Right atrium auricular region (tissue), 2 donors: ENCODE measurements around the gene C10orf53. TPM values are rescaled to one million over a fixed set of nuclear protein-coding genes. Genes with fewer than 3 reads are reported as not detected.

ENCODE experiments used
- DNase-seq: peaks from one replicate; pipeline ENCODE4 v3.0.0-alpha.2; 2019; ENCODE audit warnings: low spot score
- H3K27ac ChIP-seq, 2 donors: fragments of 200-600 bp; sonication (generic); 1 replicate in 1 of 2; 2 replicates in 1 of 2; pipeline ENCODE4 v1.5.1; 2016 to 2019
- H3K27me3 ChIP-seq, 2 donors: fragments of 200-600 bp; sonication (generic); one replicate each; pipeline versions ENCODE4 v1.5.1 to v1.6.0; 2017 to 2019
- H3K36me3 ChIP-seq: fragments of 200-600 bp; sonication (generic); one replicate; pipeline ENCODE4 v1.5.1; 2016
- H3K4me1 ChIP-seq, 2 donors: fragments of 200-600 bp; sonication (generic); one replicate each; pipeline versions ENCODE4 v1.5.1 to v1.6.0; 2017 to 2019
- H3K4me3 ChIP-seq, 2 donors: fragments of 200-600 bp; sonication (generic); 1 replicate in 1 of 2; 2 replicates in 1 of 2; pipeline ENCODE4 v1.5.1; 2017 to 2019; ENCODE audit warnings: mild to moderate bottlenecking in 1 of 2, moderate library complexity in 1 of 2
- H3K9me3 ChIP-seq, 2 donors: fragments of 200-600 bp; sonication (generic); one replicate each; pipeline ENCODE4 v1.5.1; 2019
- total RNA-seq, 2 donors: library from RNA; depleted of rRNA; stranded (reverse); fragments of >200 nt; gene quantifications; one replicate each; pipeline ENCODE4 v1.1.0, GENCODE V29; 2016
- TF ChIP-seq, protein P1 (sequence below), 2 donors: fragments of 200-600 bp; sonication (generic); IDR thresholded peaks; one replicate each; pipeline ENCODE4 v1.5.1; 2019; ENCODE audit warnings: antibody characterized with exemption in 2 of 2

The C10orf53 gene
- total RNA-seq, 2 donors from 2014 or later: not detected

DNA sequence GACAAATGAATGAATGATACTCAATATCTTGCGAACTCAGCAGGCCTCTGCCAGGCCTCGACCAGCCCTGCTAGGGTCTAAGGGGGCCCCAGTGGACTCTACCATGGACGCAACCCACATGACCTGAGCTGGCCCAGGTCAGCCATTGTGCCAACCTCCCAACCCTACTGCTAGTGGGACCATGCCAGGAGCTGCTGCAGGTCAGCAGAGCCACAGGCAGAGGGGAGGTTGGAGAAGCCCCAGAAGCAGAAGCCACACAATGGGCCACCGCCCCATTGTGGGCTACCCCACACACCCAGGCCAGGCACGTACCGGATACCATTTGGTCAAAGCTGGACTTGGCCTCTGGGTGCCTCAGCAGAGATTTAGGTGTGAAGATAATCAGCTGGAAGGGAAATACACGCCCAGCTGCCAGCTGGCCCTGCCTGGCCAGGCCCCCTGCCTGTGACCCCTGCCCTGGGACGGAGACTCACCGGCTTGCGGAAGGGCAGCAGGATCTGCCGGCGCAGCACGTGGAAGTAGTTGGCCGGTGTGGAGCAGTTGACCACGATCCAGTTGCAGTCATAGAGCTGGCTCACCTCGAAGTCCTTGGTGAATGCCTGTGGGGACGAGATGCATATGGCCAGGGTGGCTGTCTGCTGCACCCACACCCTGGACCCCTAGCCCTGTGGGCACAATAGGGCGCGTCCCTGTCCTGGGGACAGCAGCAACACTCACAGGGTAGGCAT lies 58.2 kb downstream of the C10orf53 start:
- no peak overlapping the region for H3K27ac ChIP-seq
- H3K4me1 ChIP-seq: no peaks in the 10 kb centered on the region
- no peaks in the 10 kb centered on the region for H3K9me3 ChIP-seq
- H3K36me3 ChIP-seq: no peaks in the 10 kb centered on the region
- DNase-seq: peak; percentile 34
- TF ChIP-seq, protein P1, sequence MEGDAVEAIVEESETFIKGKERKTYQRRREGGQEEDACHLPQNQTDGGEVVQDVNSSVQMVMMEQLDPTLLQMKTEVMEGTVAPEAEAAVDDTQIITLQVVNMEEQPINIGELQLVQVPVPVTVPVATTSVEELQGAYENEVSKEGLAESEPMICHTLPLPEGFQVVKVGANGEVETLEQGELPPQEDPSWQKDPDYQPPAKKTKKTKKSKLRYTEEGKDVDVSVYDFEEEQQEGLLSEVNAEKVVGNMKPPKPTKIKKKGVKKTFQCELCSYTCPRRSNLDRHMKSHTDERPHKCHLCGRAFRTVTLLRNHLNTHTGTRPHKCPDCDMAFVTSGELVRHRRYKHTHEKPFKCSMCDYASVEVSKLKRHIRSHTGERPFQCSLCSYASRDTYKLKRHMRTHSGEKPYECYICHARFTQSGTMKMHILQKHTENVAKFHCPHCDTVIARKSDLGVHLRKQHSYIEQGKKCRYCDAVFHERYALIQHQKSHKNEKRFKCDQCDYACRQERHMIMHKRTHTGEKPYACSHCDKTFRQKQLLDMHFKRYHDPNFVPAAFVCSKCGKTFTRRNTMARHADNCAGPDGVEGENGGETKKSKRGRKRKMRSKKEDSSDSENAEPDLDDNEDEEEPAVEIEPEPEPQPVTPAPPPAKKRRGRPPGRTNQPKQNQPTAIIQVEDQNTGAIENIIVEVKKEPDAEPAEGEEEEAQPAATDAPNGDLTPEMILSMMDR (IDR thresholded peaks at IDR 0.05): no peak
- H3K4me3 ChIP-seq: no peak overlapping the region
- H3K27me3 ChIP-seq: no peaks in the 10 kb centered on the region

DNA sequence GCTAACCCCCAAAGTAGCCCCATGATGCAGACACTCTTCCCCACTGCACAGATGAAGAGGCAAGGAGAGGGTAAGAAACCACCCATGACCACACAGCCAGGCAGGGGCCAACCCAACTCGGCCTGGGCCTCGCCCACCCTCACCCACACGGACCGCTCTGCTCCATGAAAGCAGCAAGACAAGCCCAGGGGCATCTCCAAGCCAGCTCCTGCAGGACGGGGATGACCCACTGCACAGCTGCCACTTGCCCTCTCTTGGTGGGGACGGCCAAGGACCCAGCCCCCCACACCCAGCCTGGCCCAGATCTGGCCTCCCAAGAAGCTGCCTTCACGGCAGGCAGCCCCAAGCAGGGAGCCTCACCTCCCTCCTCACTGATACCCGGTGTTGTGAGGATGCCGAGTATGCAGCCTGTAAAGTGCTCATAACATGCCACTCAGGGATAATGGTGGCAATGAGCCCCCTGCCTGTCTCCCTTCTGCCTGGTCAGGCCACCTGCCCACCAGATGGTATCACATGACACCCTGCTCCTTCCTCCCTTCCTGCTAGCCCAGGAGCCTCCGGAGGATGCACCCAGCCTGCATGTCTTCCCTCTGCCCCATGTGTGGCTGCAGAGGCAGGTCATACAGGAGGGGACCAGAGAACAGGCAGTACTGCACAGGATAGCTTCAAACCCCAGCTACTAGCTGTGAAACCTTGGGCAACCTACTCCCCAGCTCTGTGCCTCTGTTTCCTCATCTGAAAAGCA lies 59.3 kb downstream of the C10orf53 start:
- Histone ChIP-seq H3K36me3 (no peaks in the 10 kb centered on the region), H3K27ac (no peak overlapping the region), H3K4me3 (no peak overlapping the region), H3K4me1 (no peaks in the 10 kb centered on the region), H3K27me3 (no peaks in the 10 kb centered on the region), H3K9me3 (no peaks in the 10 kb centered on the region)
- peak; percentile 51 for DNase-seq
- TF ChIP-seq, protein P1 (IDR thresholded peaks at IDR 0.05): no peak

DNA sequence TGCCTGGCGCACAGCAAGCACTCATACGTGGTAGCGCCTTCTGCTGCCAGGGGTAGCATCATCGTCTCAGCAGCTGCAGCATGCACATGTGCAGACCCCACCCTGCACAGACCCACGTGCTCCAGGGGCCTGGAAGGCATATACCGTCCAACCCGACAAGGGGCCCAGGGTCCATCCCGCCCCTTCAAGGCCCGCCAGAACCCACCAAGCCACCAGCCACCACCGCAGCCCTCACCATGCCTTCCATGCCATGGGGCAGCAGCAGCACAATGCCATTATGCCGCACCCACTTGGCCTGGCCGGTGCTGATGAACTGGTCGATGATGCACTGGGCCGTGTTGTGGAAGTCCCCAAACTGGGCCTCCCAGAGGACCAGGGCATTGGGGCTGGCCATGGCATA lies 60.0 kb downstream of the C10orf53 start:
- DNase-seq: no peak
- TF ChIP-seq, protein P1 (IDR thresholded peaks at IDR 0.05): no peak

DNA sequence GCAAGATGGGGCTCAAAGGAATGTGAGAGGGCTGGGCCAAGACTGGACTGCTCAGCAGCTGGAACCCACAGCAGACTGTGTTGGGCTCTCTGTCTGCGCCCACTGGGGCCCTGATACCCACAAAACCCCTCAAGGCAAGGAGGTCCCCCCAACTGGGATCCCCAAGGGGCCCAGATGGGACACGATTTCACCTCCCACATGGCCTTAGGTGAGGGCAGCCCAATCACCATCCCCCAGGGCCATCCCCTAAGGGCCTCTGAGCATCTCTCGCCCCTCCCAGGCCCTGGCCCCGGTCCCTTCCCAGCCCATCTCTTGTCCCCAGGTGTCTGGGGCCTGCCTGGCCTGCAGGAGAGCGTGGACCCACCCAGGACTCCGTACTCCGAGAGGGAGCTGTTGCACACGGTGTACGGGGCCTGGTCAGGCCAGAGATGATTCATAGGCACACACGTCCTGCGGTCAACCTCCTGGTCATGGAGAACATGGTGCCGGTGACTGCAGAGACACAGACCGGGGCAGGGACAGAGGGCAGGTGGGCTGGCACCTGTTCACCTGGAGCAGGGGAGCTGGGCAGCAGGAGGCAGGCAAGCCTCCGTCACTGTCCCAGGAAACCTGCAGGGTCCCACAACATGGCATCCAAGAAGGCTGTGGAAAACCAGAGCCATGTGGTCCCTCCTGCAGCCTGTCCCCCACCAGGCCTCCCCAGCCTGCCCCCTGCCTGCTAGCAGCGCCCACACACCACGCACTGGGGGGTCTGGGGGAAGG lies 61.1 kb downstream of the C10orf53 start:
- H3K27me3 ChIP-seq: no peaks in the 10 kb centered on the region
- TF ChIP-seq, protein P1 (IDR thresholded peaks at IDR 0.05): no peak
- no peak for DNase-seq
- H3K36me3 ChIP-seq: no peaks in the 10 kb centered on the region
- H3K9me3 ChIP-seq: no peaks in the 10 kb centered on the region
- no peak overlapping the region for H3K4me3 ChIP-seq
- H3K4me1 ChIP-seq: no peaks in the 10 kb centered on the region
- no peak overlapping the region for H3K27ac ChIP-seq

More for the DNA sequence above, 60.0 kb downstream of the C10orf53 start:
- Histone ChIP-seq H3K36me3 (no peaks in the 10 kb centered on the region), H3K4me3 (no peak overlapping the region), H3K27ac (no peak overlapping the region), H3K9me3 (no peaks in the 10 kb centered on the region), H3K4me1 (no peaks in the 10 kb centered on the region), H3K27me3 (no peaks in the 10 kb centered on the region)

DNA sequence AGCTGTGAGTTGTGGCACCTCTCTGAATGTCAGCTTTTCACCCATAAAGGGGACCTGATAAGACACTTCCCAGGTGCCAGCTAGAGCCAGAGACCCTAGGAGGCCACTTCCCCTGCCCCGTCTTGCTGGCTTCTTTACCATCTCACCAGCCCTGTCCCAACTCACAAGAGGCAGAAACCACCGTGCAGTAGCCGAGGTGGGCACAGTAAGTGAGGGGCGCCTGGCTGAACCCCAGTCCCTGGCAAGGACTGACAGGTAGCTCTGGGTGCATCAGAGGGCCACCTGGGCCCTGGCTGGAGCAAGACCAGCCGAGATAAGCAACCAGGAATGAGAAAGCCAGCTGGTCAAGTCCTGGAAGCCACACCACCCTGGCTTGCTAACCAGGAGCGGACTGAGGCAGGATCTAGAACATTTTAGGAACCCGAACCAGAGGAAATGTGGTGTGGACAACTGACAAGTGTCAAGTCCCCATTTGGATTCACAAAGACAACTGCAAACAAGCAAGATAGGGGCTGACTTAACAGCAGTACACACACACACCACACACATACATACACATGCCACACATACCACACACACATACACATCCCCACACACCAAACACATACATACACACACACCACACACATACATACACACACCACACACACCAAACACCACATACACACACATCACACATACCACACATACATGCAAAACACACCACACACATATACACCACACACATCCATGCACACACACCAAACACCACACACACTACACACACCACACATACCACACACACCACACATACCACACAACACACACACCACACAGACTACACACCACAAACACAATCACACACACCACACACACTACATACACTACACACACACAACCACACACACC lies 61.9 kb downstream of the C10orf53 start:
- H3K27me3 ChIP-seq: no peaks in the 10 kb centered on the region
- no peak overlapping the region for H3K4me3 ChIP-seq
- H3K9me3 ChIP-seq: no peaks in the 10 kb centered on the region
- H3K4me1 ChIP-seq: no peaks in the 10 kb centered on the region
- H3K27ac ChIP-seq: no peak overlapping the region
- no peaks in the 10 kb centered on the region for H3K36me3 ChIP-seq
- TF ChIP-seq, protein P1 (IDR thresholded peaks at IDR 0.05): no peak
- no peak for DNase-seq
